HG02943 (cell line): ENCODE measurements around the gene HPSE2.
"Not testable (repeated sequence)": the region's sequence is repeated elsewhere in the genome, so short reads cannot be mapped to it uniquely, and the experiment has no call there.

Experiments
- ATAC-seq: cut with Tn5 transposase; IDR thresholded peaks from one replicate; pipeline ENCODE4 v1.9.1; 2021; ENCODE audit warnings: mild to moderate bottlenecking, low read depth, moderate library complexity; ENCODE audit not compliant: unreplicated experiment

The HPSE2 gene

GRCh38 chr10:99235658-99236626 lies at the start of gene HPSE2:
Gene HPSE2 (minus strand): TSS chr10:99235852.
- ATAC-seq = no peak

GRCh38 chr10:99280472-99280871 lies 44.8 kb upstream of the HPSE2 start:
- no peak for ATAC-seq

- no peak for ATAC-seq
These were observed 44.0 kb upstream of the HPSE2 start for GRCh38 chr10:99279626-99280111.

GRCh38 chr10:99276848-99277486 lies 41.3 kb upstream of the HPSE2 start:
- ATAC-seq = no peak

GRCh38 chr10:99266383-99266782 lies 30.7 kb upstream of the HPSE2 start:
- ATAC-seq = no peak

GRCh38 chr10:99248824-99249223 lies 13.2 kb upstream of the HPSE2 start:
- no peak for ATAC-seq

- ATAC-seq = not testable (repeated sequence)
These were observed 12.2 kb upstream of the HPSE2 start for GRCh38 chr10:99247893-99248292.

GRCh38 chr10:99236627-99237309 lies 1.1 kb upstream of the HPSE2 start:
- ATAC-seq = no peak

GRCh38 chr10:99234791-99235657 lies 628 bp downstream of the HPSE2 start:
- no peak for ATAC-seq

- ATAC-seq = peak; percentile 94
These were observed 1.4 kb downstream of the HPSE2 start for GRCh38 chr10:99234041-99234790.

- ATAC-seq = no peak
These were observed 2.0 kb downstream of the HPSE2 start for GRCh38 chr10:99233689-99234037.

GRCh38 chr10:99233000-99233688 lies 2.5 kb downstream of the HPSE2 start:
- ATAC-seq = no peak

- ATAC-seq = no peak
These were observed 3.2 kb downstream of the HPSE2 start for GRCh38 chr10:99232360-99232999.

- no peak for ATAC-seq
These were observed 10.9 kb downstream of the HPSE2 start for GRCh38 chr10:99224766-99225165.

- ATAC-seq = no peak
These were observed 28.3 kb downstream of the HPSE2 start for GRCh38 chr10:99207340-99207739.

- no peak for ATAC-seq
These were observed 32.3 kb downstream of the HPSE2 start for GRCh38 chr10:99203310-99203709.

GRCh38 chr10:99172950-99173349 lies 62.7 kb downstream of the HPSE2 start:
- ATAC-seq = no peak

- no peak for ATAC-seq
These were observed 63.4 kb downstream of the HPSE2 start for GRCh38 chr10:99172128-99172738.
